ENCODE results near the gene STK11.
A peak's percentile ranks its signal among the peaks of the same experiment; 100 is the strongest.

Gene STK11

DNA sequence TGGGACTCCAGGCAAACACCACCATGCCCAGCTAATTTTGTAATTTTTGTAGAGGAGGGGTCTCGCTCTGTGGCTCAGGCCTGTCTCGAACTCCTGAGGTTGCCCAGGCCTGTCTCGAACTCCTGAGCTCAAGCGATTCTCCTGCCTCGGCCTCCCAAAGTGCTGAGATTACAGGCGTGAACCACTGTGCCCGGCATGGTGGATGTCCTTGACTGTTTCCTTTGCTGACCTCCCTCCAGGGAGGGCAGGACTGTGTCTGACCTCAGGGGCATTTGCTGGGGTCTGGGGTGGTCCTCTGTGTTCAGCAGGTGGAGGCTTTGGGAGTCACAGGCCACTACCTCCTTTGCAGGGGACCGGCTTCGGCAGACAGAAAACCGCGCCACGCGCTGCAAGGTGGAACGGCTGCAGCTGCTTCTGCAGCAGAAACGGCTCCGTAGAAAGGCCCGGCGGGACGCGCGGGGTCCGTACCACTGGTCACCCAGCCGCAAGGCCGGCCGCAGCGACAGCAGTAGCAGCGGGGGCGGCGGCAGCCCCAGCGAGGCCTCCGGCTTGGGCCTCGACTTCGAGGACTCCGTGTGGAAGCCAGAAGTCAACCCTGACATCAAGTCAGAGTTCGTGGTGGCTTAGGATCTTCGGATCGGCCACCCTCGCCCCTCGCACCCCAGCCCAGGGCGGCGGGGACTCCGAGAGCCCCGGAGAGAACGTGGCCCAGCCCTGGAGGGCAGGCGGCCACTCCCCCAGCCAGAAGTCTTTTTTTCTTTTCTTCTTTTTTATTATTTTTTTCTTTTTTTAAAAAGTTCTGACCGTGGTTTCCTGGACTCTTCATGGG lies 51.3 kb downstream of the STK11 start:
- TF ChIP-seq, protein P1, sequence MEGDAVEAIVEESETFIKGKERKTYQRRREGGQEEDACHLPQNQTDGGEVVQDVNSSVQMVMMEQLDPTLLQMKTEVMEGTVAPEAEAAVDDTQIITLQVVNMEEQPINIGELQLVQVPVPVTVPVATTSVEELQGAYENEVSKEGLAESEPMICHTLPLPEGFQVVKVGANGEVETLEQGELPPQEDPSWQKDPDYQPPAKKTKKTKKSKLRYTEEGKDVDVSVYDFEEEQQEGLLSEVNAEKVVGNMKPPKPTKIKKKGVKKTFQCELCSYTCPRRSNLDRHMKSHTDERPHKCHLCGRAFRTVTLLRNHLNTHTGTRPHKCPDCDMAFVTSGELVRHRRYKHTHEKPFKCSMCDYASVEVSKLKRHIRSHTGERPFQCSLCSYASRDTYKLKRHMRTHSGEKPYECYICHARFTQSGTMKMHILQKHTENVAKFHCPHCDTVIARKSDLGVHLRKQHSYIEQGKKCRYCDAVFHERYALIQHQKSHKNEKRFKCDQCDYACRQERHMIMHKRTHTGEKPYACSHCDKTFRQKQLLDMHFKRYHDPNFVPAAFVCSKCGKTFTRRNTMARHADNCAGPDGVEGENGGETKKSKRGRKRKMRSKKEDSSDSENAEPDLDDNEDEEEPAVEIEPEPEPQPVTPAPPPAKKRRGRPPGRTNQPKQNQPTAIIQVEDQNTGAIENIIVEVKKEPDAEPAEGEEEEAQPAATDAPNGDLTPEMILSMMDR (conservative IDR thresholded peaks at IDR 0.05): no peak
- no peak overlapping the region for H3K27ac ChIP-seq

DNA sequence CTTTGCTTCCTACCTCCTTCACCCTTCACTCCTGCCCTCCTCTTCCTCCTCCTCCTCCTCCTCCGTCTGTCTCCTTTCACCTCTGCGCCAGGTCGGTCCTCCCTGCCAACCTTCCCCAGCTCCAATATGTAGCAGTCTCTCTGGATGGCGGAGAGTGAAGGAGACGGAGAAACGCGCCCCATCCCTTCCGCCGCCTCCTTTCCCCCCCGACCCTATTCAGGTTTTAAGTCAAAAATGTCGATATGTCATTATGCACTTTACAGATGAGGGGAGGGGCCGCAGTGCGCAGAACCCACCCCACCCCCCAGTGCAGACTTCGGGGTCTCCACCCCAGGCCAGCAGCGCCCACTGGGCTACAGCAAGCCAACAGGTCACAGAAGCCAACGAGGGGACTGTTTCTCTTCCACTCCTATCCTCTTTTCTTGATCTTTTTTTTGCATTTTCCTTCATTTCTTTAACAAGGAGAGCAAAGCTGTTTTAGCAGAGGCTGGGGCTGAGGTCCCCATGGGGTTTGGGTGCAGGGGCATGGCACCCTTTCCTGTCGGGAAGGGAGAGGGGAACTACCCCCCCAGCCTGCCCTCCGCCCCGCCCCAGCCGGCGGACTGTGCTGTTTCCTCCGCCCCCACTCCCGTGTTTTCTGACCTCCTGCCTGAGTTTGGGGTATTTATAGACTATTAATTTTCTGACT lies 52.0 kb downstream of the STK11 start:
- H3K27ac ChIP-seq: no peak overlapping the region
- TF ChIP-seq, protein P1 (conservative IDR thresholded peaks at IDR 0.05): no peak

DNA sequence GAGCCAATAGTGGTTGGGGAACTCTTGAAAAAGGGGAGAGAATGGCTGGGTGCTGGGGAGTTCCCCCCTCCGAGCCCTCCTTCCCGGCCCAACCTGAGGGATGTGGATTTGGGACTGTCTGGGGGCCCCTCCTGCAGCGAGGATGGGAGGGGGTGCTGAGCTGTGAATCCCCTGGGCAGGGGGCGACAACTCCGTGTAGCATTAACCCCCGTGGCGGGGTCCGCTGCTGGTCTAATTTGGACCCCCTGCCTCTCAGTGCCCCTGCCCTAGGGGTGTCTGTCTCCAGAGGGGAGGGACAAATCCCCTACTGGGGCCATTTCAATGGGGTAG lies 52.5 kb downstream of the STK11 start:
- TF ChIP-seq, protein P1 (conservative IDR thresholded peaks at IDR 0.05): no peak
- no peak overlapping the region for H3K27ac ChIP-seq

DNA sequence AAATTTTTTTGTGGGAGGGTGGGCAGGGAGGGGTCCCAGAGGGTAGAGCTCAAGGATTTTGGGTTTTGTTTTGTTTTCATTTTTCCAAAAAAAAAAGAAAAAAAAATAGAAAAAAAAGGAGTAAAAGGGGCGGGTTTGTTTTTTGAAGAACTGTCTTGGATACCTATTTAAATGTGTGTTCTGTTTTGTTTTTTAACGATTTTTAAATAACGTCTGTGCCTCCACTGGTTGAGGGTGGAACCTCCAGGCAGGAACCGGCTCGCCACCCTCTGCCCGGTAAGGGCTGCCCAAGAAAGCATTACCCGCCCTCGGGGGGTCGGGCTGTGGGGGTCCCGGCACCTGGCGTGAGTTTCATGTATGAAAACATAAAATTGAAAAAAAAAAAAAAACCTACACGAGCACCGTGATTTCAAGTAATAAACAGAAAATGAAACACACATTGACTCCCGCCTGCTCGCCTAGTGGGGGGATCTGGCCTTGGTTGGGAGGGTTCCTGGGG lies 53.2 kb downstream of the STK11 start:
- no peak overlapping the region for H3K27ac ChIP-seq
- TF ChIP-seq, protein P1 (conservative IDR thresholded peaks at IDR 0.05): no peak

DNA sequence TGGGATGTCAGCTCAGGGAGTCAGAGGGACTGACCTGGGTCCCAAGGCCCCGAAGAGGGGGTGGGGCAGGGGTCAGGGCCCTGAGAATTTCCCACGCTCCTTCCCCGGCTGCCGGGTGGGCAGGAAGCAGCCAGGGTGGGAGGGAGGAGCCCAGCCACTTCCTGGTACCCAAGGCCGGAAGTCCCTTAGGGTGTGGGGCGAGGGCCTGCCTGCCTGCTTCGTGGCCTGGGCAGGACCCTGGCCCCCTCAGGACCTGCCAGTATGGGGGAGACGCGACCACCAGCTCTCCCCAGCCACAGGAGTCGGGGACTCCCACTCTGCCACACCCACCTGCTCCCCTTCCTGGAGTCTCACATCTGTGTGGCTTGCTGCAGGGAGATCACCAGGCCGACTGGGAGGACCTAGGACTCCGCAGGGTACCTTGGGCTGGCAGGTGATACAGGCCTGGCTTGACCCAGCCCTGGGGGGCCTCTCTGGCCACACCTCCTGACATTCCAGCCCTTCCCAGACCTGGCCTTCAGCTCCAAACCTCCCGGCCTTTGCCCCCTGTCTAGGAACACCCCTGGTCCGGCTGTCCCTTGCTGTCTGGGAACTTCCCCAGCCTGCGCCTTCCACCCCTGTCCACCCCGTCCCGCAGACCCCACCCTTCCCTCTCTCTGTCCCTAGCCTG lies 53.8 kb downstream of the STK11 start:
- H3K27ac ChIP-seq: no peak overlapping the region
- TF ChIP-seq, protein P1 (conservative IDR thresholded peaks at IDR 0.05): no peak

DNA sequence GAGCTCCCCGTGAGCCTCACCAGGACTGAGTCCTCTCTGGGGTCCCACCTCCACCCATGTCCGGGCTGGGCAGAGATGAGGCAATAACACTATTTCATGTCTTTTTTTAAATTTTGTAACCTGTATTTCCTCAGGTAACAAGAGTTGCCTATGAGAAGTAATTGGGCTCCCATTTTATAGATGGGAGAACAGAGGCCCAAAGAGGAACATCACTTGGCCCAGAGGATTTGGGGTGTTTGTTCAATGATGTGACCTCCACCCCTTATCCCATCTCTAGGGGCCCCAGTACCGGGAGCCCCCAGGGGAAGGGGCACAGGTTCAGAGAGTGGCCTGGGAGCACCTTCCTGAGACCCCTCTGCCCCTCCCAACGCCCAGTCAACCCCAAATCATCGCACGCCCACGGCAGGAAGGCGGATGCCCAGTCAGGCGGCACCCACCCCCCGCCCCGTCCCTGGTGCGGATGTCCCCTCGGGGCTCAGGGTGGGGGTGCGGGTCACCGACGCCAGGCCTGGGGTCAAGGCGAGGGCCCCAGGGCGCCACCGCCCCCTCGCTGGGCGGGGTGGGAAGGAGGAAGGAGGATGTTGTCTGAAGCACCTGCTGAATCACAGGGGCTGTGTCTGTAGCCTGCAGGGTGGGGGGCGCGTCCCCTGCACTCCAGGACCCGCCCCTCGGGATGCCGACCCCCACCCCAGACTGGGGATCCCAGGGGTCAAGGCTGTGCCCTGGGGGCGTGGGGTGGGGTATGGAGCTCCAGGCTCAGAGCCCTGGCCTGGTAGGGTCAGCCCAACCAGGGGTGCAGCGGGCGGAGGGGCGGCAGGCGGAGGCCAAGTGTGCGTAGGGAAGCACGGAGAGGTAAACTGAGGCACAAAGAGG lies 54.5 kb downstream of the STK11 start:
- TF ChIP-seq, protein P1 (conservative IDR thresholded peaks at IDR 0.05): no peak
- peak overlapping the region; percentile 84; the same call in 1 of the 2 replicates for H3K27ac ChIP-seq

Data from VCaP (cell line).